T-helper 2 cell treated with Interferon-gamma antibody and Interleukin-4, amounts not matched to agents 5 μg/mL and 100 μg/mL, for 36 hours (primary cell): ENCODE measurements around the gene ACTR10.

Source experiments
- DNase-seq: peaks from one replicate; pipeline ENCODE4 v3.0.0; 2021; ENCODE audit warnings: low spot score
- H3K27ac Mint-ChIP-seq: one replicate; pipeline ENCODE4 v1.8.0; 2021; ENCODE audit warnings: mild to moderate bottlenecking, mixed read lengths
- H3K27me3 Mint-ChIP-seq: one replicate; pipeline ENCODE4 v1.8.0; 2021; ENCODE audit warnings: low read depth, mixed read lengths
- H3K36me3 Mint-ChIP-seq: one replicate; pipeline ENCODE4 v1.8.0; 2021; ENCODE audit warnings: low read depth, mixed read lengths
- H3K4me1 Mint-ChIP-seq: one replicate; pipeline ENCODE4 v1.8.0; 2021; ENCODE audit warnings: low read depth, mixed read lengths
- H3K4me3 Mint-ChIP-seq: one replicate; pipeline ENCODE4 v1.8.0; 2022; ENCODE audit warnings: mild to moderate bottlenecking, moderate library complexity, mixed read lengths
- H3K9me3 Mint-ChIP-seq: one replicate; pipeline ENCODE4 v1.8.0; 2021; ENCODE audit warnings: mixed read lengths

Gene ACTR10

DNA sequence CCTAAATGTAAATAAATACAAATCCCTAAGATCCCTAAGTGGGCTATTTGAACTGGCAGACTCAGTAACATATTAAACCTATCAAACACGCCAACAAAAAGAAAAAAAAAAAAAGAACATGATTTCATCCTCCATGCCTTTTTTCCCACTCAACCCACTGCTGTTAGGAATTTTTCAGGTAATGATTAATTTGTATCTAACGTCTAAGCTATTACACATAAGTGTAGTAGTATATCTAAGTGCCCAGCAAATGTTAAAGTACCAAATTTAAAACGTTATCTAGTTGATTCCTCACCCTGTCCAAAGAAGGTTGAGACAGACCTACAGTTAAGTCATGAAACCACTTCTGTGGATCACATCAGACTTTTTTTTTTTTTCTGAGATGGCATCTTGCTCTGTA, 82.0 kb downstream of the ACTR10 start:
- Mint-ChIP-seq H3K4me3 (peak overlapping the region; percentile 67), H3K27me3 (no peaks in the 10 kb centered on the region), H3K4me1 (peaks cover 43% of the 10 kb centered on the region), H3K27ac (peak overlapping the region; percentile 90), H3K9me3 (no peaks in the 10 kb centered on the region), H3K36me3 (peaks cover 74% of the 10 kb centered on the region)
- no peak for DNase-seq

DNA sequence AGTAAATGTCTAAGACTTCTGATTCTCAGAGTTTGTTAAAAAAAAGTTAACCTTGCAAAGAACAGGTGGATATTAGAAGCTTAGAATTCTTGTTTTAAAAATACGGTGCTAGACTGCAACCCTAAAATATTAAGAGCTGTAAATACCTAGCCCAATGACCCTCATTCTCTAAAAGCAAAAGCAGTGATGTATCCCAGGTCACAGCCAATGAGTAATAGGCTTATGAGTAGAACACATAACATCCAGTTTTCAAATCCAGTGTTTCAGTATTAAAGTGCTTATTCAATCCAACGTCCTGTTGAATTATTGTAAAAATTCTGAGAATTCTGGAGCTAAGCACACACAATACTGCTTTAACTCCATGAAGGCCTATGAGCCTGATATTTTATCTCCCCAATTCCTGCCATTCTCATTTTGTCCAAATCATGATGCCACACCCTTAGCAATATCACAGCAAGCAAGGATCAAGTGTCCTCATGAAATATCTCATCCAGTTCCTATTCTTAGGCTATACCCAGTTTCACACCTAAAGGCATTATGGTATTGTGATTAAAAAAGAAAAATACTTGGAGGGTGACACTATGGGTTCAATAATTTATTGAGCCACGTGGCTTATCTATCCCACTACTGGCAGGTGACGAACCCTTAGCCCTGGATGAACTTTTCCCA, 83.1 kb downstream of the ACTR10 start:
- Mint-ChIP-seq H3K36me3 (peaks cover 78% of the 10 kb centered on the region), H3K4me1 (peaks cover 46% of the 10 kb centered on the region), H3K4me3 (no peak overlapping the region), H3K9me3 (no peaks in the 10 kb centered on the region), H3K27ac (peak overlapping the region; percentile 74), H3K27me3 (no peaks in the 10 kb centered on the region)
- no peak for DNase-seq

DNA sequence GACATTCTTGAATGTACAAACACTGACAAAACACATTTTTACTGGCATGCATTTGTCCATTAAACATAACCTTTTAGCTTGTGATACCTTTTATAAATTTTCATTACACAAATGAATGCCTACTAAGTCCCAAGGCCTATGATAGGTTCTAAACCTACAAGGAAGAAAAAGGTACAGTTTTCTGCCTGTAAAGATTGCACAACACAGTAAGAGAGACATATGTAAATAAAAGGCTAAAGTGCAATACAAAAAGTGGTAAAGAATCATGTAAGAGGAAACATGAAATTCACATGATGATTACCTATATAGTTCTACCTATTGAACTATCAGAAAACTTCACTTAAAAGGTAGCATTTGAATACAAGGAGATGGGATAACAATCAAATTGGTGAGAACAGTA, 83.8 kb downstream of the ACTR10 start:
- no peaks in the 10 kb centered on the region for H3K9me3 Mint-ChIP-seq
- no peak overlapping the region for H3K27ac Mint-ChIP-seq
- peaks cover 78% of the 10 kb centered on the region for H3K36me3 Mint-ChIP-seq
- DNase-seq: no peak
- no peaks in the 10 kb centered on the region for H3K27me3 Mint-ChIP-seq
- peaks cover 48% of the 10 kb centered on the region for H3K4me1 Mint-ChIP-seq
- no peak overlapping the region for H3K4me3 Mint-ChIP-seq

DNA sequence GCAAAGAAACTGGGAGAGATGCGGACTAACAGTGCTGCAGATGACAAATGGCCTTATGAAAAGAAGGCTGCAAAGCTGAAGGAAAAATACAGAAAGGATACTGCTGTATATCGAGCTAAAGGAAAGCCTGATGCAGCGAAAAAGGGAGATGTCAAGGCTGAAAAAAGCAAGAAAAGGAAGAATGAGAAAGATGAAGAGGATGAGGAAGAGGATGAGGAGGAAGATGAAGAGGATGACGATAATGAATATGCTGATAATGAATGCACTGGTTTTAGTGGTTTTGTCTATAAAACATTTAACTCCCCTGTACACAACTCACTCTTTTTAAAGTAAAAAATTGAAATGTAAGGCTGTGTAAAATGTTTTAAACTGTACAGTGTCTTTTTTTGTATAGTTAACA, 85.2 kb downstream of the ACTR10 start:
- Mint-ChIP-seq H3K9me3 (no peaks in the 10 kb centered on the region), H3K36me3 (peaks cover 77% of the 10 kb centered on the region), H3K27me3 (no peaks in the 10 kb centered on the region), H3K4me3 (no peak overlapping the region), H3K27ac (peak overlapping the region; percentile 58), H3K4me1 (peaks cover 54% of the 10 kb centered on the region)
- no peak for DNase-seq
